A673 (cell line): ENCODE results near the gene NVL. TPM values are rescaled to one million over a fixed set of nuclear protein-coding genes. Genes with fewer than 3 reads are reported as not detected.

Experiments used
- BruUV-seq: library from RNA; stranded (reverse); fragments of 400-500 nt; replicated peaks from 2 replicates; lab custom pipeline; 2021; lab: Mats Ljungman, UMichigan
- CTCF ChIA-PET: fragments of 300-600 bp; sonication (Branson Sonifier 250); formaldehyde crosslinking; loops from one replicate; lab custom pipeline; 2022; ENCODE audit warnings: antibody characterized with exemption; lab: Charles Lee
- POLR2A ChIA-PET: fragments of 300-600 bp; sonication (Branson Sonifier 250); formaldehyde crosslinking; loops from one replicate; lab custom pipeline; 2022; ENCODE audit warnings: antibody characterized with exemption; ENCODE audit not compliant: low non-redundant PET; lab: Charles Lee
- DNase-seq: peaks from one replicate; pipeline ENCODE4 v3.0.0-alpha.2; 2015; ENCODE audit warnings: low spot score
- H3K27ac ChIP-seq: fragments of 200-600 bp; sonication (generic); 2 replicates; pipeline ENCODE4 v1.5.1; 2016; ENCODE audit warnings: mixed run types, low read depth, mild to moderate bottlenecking, mixed read lengths, antibody characterized with exemption, low read length; ENCODE audit not compliant: poor library complexity, severe bottlenecking
- H3K27me3 ChIP-seq: fragments of 200-600 bp; sonication (generic); replicated peaks from 2 replicates; pipeline ENCODE4 v1.6.1; 2017; ENCODE audit warnings: mixed run types, low read depth, mild to moderate bottlenecking, mixed read lengths, antibody characterized with exemption, low read length; ENCODE audit not compliant: insufficient read depth, poor library complexity
- H3K36me3 ChIP-seq: fragments of 200-600 bp; sonication (generic); 2 replicates; pipeline ENCODE4 v1.6.1; 2016; ENCODE audit warnings: mixed run types, mild to moderate bottlenecking, mixed read lengths, antibody characterized with exemption, low read length; ENCODE audit not compliant: insufficient read depth, poor library complexity, severe bottlenecking
- H3K4me1 ChIP-seq: fragments of 200-600 bp; sonication (generic); 2 replicates; pipeline ENCODE4 v1.6.1; 2017; ENCODE audit warnings: mixed run types, mild to moderate bottlenecking, mixed read lengths, antibody characterized with exemption, low read length; ENCODE audit not compliant: insufficient read depth, poor library complexity, severe bottlenecking
- H3K4me3 ChIP-seq: fragments of 200-600 bp; sonication (generic); 2 replicates; pipeline ENCODE4 v1.5.1; 2016; ENCODE audit warnings: low read depth, mixed run types, mild to moderate bottlenecking, mixed read lengths, low read length; ENCODE audit not compliant: poor library complexity, severe bottlenecking
- H3K9me3 ChIP-seq: fragments of 200-600 bp; sonication (generic); 2 replicates; pipeline ENCODE4 v1.6.1; 2016; ENCODE audit warnings: mixed run types, low read depth, mild to moderate bottlenecking, mixed read lengths, antibody characterized with exemption, low read length; ENCODE audit not compliant: poor library complexity, severe bottlenecking
- CTCF ChIP-seq: fragments of 300-800, 200-600 bp; sonication (generic); conservative IDR thresholded peaks from 2 replicates; pipeline ENCODE4 v1.5.1; 2017; ENCODE audit warnings: low read depth, mild to moderate bottlenecking, antibody characterized with exemption, low read length, moderate library complexity, mixed read lengths
- EZH2 ChIP-seq: fragments of 200-600 bp; sonication (generic); IDR thresholded peaks from 2 replicates; pipeline ENCODE4 v1.6.1; 2017; ENCODE audit warnings: borderline replicate concordance, low read depth, mild to moderate bottlenecking, mixed read lengths, antibody characterized with exemption, low read length; ENCODE audit not compliant: poor library complexity, severe bottlenecking
- intact Hi-C: fragments of 100-400 bp; cut with micrococcal nuclease; formaldehyde crosslinking; loops from one replicate; pipeline ENCODE4 v1.10.0; 2022; ENCODE audit not compliant: unreplicated experiment
- total RNA-seq: library from RNA; stranded (reverse); gene quantifications from 2 replicates; pipeline ENCODE4 v1.2.3, GENCODE V29; 2021

The NVL gene
- total RNA-seq, 1 experiment from 2014 or later = 54.8 TPM

- intact Hi-C loops = no loop called here
- TF ChIP-seq EZH2 = no peak
- TF ChIP-seq CTCF = no peak
- ChIA-PET POLR2A (no interaction called here), CTCF (interaction anchor here (0.6 kb wide), 1 partner anchor 627 kb away, joined by 4 read pairs; no protein-coding TSS in a partner anchor)
- no peak for DNase-seq
- H3K4me1 ChIP-seq = peaks cover 13% of the 10 kb centered on the region
- H3K36me3 ChIP-seq = no peaks in the 10 kb centered on the region
- H3K4me3 ChIP-seq = peak overlapping the region; percentile 79
- H3K9me3 ChIP-seq = no peaks in the 10 kb centered on the region
- no peaks in the 10 kb centered on the region for H3K27me3 ChIP-seq
- BruUV-seq = TSS peak; percentile 62
- H3K27ac ChIP-seq = peak overlapping the region; percentile 97
Measured at GRCh38 chr1:224329484-224329841, 509 bp downstream of the NVL start.

GRCh38 chr1:224328644-224329043, 1.3 kb downstream of the NVL start:
- Histone ChIP-seq H3K9me3 (no peaks in the 10 kb centered on the region), H3K27me3 (no peaks in the 10 kb centered on the region), H3K4me3 (peak overlapping the region; percentile 79), H3K27ac (no peak overlapping the region), H3K4me1 (peaks cover 13% of the 10 kb centered on the region), H3K36me3 (no peaks in the 10 kb centered on the region)
- no TSS peak for BruUV-seq
- intact Hi-C loops = no loop called here
- no peak for DNase-seq
- ChIA-PET POLR2A (no interaction called here), CTCF (no interaction called here)
- no peak for TF ChIP-seq CTCF
- TF ChIP-seq EZH2 = no peak

- DNase-seq = no peak
- H3K4me1 ChIP-seq = peaks cover 9% of the 10 kb centered on the region
- BruUV-seq = no TSS peak
- no peaks in the 10 kb centered on the region for H3K9me3 ChIP-seq
- ChIA-PET POLR2A (no interaction called here), CTCF (no interaction called here)
- no peaks in the 10 kb centered on the region for H3K27me3 ChIP-seq
- no peak overlapping the region for H3K4me3 ChIP-seq
- TF ChIP-seq EZH2 (no peak), CTCF (no peak)
- intact Hi-C loops = no loop called here
- no peaks in the 10 kb centered on the region for H3K36me3 ChIP-seq
- no peak overlapping the region for H3K27ac ChIP-seq
Measured at GRCh38 chr1:224325959-224326358, 4.0 kb downstream of the NVL start.
